ENCODE data around the gene KLK14.

Gene KLK14

GRCh38 chr19:51107406-51108065 lies 24.8 kb upstream of the KLK14 start:
- Mint-ChIP-seq H3K27me3 (ENCODE audit: low read depth, poor library complexity) (peaks cover 7% of the 10 kb centered on the region), H3K27ac (peak overlapping the region; percentile 50), H3K4me1 (peaks cover 17% of the 10 kb centered on the region), H3K9me3 (no peaks in the 10 kb centered on the region), H3K4me3 (peak overlapping the region; percentile 94), H3K36me3 (ENCODE audit: low read depth) (peaks cover 19% of the 10 kb centered on the region)
- no peak for DNase-seq
- TF ChIP-seq, protein P1, sequence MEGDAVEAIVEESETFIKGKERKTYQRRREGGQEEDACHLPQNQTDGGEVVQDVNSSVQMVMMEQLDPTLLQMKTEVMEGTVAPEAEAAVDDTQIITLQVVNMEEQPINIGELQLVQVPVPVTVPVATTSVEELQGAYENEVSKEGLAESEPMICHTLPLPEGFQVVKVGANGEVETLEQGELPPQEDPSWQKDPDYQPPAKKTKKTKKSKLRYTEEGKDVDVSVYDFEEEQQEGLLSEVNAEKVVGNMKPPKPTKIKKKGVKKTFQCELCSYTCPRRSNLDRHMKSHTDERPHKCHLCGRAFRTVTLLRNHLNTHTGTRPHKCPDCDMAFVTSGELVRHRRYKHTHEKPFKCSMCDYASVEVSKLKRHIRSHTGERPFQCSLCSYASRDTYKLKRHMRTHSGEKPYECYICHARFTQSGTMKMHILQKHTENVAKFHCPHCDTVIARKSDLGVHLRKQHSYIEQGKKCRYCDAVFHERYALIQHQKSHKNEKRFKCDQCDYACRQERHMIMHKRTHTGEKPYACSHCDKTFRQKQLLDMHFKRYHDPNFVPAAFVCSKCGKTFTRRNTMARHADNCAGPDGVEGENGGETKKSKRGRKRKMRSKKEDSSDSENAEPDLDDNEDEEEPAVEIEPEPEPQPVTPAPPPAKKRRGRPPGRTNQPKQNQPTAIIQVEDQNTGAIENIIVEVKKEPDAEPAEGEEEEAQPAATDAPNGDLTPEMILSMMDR (IDR thresholded peaks at IDR 0.05), result no peak

- TF ChIP-seq, protein P1 (IDR thresholded peaks at IDR 0.05), result no peak
Observed at GRCh38 chr19:51103926-51104341, 21.2 kb upstream of the KLK14 start.

DNA sequence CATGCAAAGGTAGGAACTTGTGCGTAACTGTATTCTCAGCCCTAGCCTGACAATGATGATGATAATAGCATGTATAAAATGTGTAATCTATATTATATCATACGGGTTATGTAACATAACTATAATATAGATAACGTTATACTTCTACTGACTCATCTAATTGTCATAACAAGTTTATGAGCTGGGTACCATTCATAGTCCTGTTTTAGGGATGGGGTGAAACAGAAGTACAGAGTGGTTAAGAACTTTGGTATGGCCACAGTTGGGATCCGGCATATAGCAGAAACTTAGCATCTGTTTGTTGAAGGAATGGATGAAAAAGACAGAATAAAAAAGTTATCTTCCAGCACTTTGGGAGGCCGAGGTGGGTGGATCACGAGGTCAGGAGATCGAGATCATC lies 20.3 kb upstream of the KLK14 start:
- Mint-ChIP-seq H3K27me3 (ENCODE audit: low read depth, poor library complexity) (peaks cover 4% of the 10 kb centered on the region), H3K4me3 (no peak overlapping the region), H3K36me3 (ENCODE audit: low read depth) (peaks cover 23% of the 10 kb centered on the region), H3K4me1 (peaks cover 12% of the 10 kb centered on the region), H3K9me3 (no peaks in the 10 kb centered on the region), H3K27ac (no peak overlapping the region)
- no peak for DNase-seq
- TF ChIP-seq, protein P1 (IDR thresholded peaks at IDR 0.05), result no peak

More at GRCh38 chr19:51103926-51104341, 21.2 kb upstream of the KLK14 start:
- no peak for DNase-seq
- Mint-ChIP-seq H3K27me3 (ENCODE audit: low read depth, poor library complexity) (peaks cover 7% of the 10 kb centered on the region), H3K4me3 (no peak overlapping the region), H3K4me1 (peaks cover 17% of the 10 kb centered on the region), H3K9me3 (no peaks in the 10 kb centered on the region), H3K27ac (no peak overlapping the region), H3K36me3 (ENCODE audit: low read depth) (peaks cover 23% of the 10 kb centered on the region)

DNA sequence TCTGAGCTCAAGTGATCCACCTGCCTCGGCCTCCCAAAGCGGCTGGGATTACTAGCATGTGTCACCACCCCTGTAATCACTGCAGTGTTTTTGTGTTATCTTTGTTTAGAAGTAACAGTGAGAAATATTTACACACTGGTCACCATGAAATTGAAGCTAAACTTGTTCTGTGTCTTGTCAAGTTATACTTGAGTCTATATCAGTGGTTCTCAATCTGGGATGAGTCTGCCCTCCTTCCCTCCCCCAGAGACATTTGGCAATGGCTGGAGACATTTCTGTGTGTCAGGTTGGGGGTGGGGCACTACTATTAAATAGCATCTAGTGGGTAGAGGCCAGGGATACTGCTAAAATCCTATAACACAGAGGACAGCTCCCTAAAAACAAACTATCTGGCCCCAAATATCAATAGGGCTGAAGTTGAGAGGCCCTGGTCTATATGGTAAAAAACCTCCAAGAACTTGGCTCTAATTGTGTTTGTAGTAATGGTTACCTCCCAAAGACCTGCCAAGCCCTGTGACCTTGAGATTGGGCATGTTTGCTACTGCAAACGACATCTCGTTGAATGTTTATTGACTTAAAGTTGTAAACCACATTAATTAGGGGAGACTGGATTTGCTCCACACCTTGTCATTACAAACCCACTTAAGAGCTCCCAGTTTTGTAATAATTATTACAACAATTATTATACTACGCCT lies 18.6 kb upstream of the KLK14 start:
- Mint-ChIP-seq H3K9me3 (no peaks in the 10 kb centered on the region), H3K27ac (peak overlapping the region; percentile 24), H3K4me3 (no peak overlapping the region), H3K27me3 (ENCODE audit: low read depth, poor library complexity) (peaks cover 4% of the 10 kb centered on the region), H3K36me3 (ENCODE audit: low read depth) (peaks cover 23% of the 10 kb centered on the region), H3K4me1 (no peaks in the 10 kb centered on the region)
- no peak for DNase-seq
- TF ChIP-seq, protein P1 (IDR thresholded peaks at IDR 0.05), result no peak

DNA sequence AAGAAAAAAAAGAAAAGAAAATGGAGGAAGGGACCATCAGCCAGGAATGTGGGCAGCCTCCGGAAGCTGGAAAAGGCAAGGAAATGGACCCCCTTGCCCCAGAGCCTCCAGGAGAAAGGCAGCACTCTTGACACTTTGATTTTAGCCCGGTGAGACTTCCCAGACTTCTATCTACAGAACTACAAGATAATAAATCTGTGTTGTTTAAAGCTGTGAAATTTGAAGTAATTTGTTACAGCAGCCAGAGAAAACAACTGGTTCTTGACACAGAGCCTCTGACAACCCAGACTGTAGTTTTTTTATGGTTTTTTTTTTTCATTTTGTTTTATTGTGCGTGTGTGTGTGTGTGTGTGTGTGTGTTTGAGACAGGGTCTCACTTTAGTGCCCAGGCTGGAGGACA lies 17.9 kb upstream of the KLK14 start:
- Mint-ChIP-seq H3K4me3 (no peak overlapping the region), H3K9me3 (no peaks in the 10 kb centered on the region), H3K4me1 (no peaks in the 10 kb centered on the region), H3K27ac (no peak overlapping the region), H3K36me3 (ENCODE audit: low read depth) (peaks cover 17% of the 10 kb centered on the region), H3K27me3 (ENCODE audit: low read depth, poor library complexity) (peaks cover 4% of the 10 kb centered on the region)
- DNase-seq, result no peak
- TF ChIP-seq, protein P1 (IDR thresholded peaks at IDR 0.05), result no peak

DNA sequence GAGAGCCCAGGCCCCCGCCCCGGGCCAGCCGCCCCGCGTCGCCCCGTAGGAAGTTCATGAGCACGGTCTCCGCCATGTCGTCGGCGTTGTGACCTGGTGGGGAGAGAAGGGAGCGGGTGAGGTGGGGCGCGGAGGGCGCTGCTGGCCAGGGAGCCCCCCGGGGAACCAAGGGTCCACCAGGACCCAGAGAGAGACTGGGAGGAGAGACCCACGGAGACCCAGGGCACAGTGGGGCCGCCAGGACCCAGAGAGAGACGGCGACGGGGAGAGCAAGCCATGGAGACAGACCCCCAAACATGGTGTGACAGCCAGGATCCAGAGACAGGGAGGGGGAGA lies 16.3 kb upstream of the KLK14 start:
- peaks cover 5% of the 10 kb centered on the region for H3K27me3 Mint-ChIP-seq (ENCODE audit: low read depth, poor library complexity)
- no peak overlapping the region for H3K27ac Mint-ChIP-seq
- no peaks in the 10 kb centered on the region for H3K9me3 Mint-ChIP-seq
- H3K4me1 Mint-ChIP-seq, result peaks cover 7% of the 10 kb centered on the region
- TF ChIP-seq, protein P1 (IDR thresholded peaks at IDR 0.05), result no peak
- no peak overlapping the region for H3K4me3 Mint-ChIP-seq
- peaks cover 13% of the 10 kb centered on the region for H3K36me3 Mint-ChIP-seq (ENCODE audit: low read depth)
- DNase-seq, result no peak

All from nephron progenitor cell (in vitro differentiated cells).